LNCaP clone FGC (cell line): ENCODE measurements around the gene DPH1.
A peak's percentile ranks its signal among the peaks of the same experiment; 100 is the strongest.

ENCODE experiments used
- DNase-seq: peaks from one replicate; pipeline ENCODE4 v3.0.0-alpha.2; 2011; ENCODE audit warnings: low read depth
- H3K4me3 ChIP-seq: 2 replicates; pipeline ENCODE4 v1.5.1; 2011; ENCODE audit warnings: mild to moderate bottlenecking, low read depth, low read length, control low read depth
- CTCF ChIP-seq: IDR thresholded peaks from 2 replicates; pipeline ENCODE4 v1.5.1; 2012; ENCODE audit warnings: mild to moderate bottlenecking; ENCODE audit not compliant: control insufficient read depth, insufficient read depth; ENCODE audit errors: extremely low read depth

DPH1 gene

GRCh38 chr17:2055292-2056205 lies 25.6 kb downstream of the DPH1 start:
- no peak for DNase-seq
- no peak for TF ChIP-seq CTCF
- peak overlapping the region; percentile 38 for H3K4me3 ChIP-seq

- TF ChIP-seq CTCF = no peak
- no peak for DNase-seq
- no peak overlapping the region for H3K4me3 ChIP-seq
Measured at GRCh38 chr17:2056206-2057174, 26.5 kb downstream of the DPH1 start.

- no peak overlapping the region for H3K4me3 ChIP-seq
- DNase-seq = no peak
- TF ChIP-seq CTCF = no peak
Measured at GRCh38 chr17:2057175-2057759, 27.3 kb downstream of the DPH1 start.

- no peak overlapping the region for H3K4me3 ChIP-seq
- no peak for DNase-seq
- no peak for TF ChIP-seq CTCF
Measured at GRCh38 chr17:2057760-2058585, 28.0 kb downstream of the DPH1 start.

GRCh38 chr17:2058586-2059546 lies 28.9 kb downstream of the DPH1 start:
- DNase-seq = no peak
- H3K4me3 ChIP-seq = no peak overlapping the region
- peak; percentile 88 for TF ChIP-seq CTCF
